Vagina (tissue), 2 donors: Measurements from ENCODE around the gene MMRN2.

Source experiments
- POLR2AphosphoS5 ChIP-seq, 2 donors: sonication (generic); formaldehyde crosslinking; IDR thresholded peaks; one replicate each; pipeline ENCODE4 v1.9.0; 2017; ENCODE audit warnings: antibody characterized with exemption in 2 of 2, mild to moderate bottlenecking in 2 of 2, low read depth in 1 of 2; ENCODE audit not compliant: insufficient read depth in 1 of 2
- TF ChIP-seq, protein P1 (sequence below), 3 experiments: fragments of 450-650 bp in 2 of 3; fragments of 200-600 bp in 1 of 3; sonication (generic) in 1 of 3; IDR thresholded peaks; one replicate each; pipeline ENCODE4 v1.5.1; 2017 to 2019; ENCODE audit warnings: antibody characterized with exemption in 3 of 3, mild to moderate bottlenecking in 2 of 3, moderate library complexity in 2 of 3

DNA sequence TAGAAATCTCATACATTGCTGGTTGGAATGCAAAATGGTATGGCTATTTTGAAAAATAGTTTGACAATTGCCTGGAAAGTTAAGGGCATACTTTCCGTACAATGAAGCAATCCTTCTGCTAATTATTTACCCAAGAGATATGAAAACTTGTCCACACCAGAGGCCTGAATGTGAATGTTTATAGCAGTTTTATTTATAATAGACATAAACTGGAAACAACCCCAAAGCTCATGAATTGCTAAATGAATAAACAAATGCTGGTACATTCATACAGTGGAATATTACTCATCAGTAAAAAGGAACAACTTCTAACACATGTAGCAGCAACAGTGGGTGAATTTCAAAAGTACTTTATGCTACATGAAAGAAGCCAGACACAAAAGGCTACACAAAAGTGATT, 42.7 kb downstream of the MMRN2 start:
- no peak for TF ChIP-seq POLR2AphosphoS5 (IDR thresholded peaks at IDR 0.05; ENCODE audit: insufficient read depth in 1 of 2, low read depth in 1 of 2)
- TF ChIP-seq, protein P1, sequence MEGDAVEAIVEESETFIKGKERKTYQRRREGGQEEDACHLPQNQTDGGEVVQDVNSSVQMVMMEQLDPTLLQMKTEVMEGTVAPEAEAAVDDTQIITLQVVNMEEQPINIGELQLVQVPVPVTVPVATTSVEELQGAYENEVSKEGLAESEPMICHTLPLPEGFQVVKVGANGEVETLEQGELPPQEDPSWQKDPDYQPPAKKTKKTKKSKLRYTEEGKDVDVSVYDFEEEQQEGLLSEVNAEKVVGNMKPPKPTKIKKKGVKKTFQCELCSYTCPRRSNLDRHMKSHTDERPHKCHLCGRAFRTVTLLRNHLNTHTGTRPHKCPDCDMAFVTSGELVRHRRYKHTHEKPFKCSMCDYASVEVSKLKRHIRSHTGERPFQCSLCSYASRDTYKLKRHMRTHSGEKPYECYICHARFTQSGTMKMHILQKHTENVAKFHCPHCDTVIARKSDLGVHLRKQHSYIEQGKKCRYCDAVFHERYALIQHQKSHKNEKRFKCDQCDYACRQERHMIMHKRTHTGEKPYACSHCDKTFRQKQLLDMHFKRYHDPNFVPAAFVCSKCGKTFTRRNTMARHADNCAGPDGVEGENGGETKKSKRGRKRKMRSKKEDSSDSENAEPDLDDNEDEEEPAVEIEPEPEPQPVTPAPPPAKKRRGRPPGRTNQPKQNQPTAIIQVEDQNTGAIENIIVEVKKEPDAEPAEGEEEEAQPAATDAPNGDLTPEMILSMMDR (IDR thresholded peaks at IDR 0.05), result no peak
